GM18498 (cell line): ENCODE data around the gene METTL22.
"Not testable (repeated sequence)": the region's sequence is repeated elsewhere in the genome, so short reads cannot be mapped to it uniquely, and the experiment has no call there.

Experiments used
- ATAC-seq: cut with Tn5 transposase; IDR thresholded peaks from one replicate; pipeline ENCODE4 v1.9.1; 2021; ENCODE audit warnings: mild to moderate bottlenecking, moderate library complexity; ENCODE audit not compliant: unreplicated experiment

The METTL22 gene

DNA sequence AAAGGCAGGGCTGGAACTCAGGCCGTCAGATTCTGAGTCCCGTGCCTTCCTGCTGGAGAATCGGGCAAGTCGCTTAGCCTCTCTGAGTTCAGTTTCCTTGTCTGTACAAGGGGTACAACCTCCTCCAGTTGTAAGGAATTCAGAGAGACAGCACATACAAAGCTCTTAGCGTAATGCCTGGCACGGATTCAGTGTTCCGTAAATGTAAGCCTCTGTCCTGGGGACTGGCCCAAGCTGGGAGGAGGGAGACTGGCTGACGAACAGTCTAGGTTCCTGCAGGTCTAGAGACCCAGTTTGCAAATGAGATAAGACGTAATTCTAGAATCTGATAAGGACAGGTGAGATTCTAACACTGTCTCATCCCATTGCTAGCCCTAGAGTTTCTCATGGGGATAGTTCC is 9.9 kb downstream of the METTL22 start:
- no peak for ATAC-seq

DNA sequence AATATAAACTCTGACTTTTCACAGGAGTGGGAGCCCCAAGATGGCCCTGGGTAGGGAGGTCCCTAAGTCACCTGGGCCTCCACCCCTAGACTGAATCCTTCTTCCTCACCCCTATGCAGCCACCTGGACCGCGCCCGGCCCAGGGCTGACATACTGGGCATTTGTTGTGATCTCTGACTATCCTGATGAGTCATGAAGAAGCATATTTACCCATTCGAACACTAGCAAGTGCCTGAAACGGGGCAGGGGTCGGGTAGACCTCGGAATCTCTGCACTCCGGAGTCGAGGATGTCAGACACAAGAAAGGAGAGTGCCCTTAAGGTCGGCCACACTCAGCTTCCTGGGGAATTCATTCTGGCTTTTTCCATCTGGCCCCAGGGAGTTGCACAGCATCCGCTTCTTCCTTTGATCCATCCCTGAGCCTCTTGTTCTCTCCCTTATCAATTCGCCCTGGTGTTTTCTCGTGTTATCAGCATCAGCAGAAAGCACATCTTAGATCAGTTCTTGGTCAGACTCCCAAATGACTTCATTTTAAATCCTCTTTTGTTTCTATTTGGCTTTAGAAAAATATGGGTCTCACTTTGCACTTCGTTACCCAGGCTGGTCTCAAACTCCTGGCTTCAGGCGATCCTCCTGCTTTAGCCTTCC is 10.4 kb downstream of the METTL22 start:
- ATAC-seq, result no peak

DNA sequence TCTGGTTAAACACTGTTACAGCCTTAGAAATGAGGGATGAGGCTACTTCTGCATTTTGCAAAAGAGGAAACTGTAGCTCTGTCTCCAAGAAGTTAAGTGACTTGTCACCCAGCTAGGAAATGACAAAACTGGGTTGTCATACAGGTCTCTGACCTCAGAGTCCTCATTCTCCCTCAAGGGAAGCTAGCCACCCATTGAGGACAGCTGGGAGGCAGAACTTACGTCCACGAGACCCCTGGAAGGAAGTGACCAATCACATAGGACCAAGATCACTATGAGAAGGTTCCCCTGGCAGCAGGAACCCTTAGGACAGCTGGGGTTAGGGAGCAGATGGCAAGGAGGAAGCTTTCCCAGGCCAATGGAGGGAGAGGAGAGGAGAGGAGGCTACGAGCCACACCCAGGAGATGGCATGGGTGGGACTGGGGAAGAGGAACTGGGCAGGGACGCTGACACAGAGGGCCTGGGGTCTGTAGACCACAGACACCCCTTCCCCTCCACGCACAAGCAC is 11.2 kb downstream of the METTL22 start:
- ATAC-seq, result no peak

DNA sequence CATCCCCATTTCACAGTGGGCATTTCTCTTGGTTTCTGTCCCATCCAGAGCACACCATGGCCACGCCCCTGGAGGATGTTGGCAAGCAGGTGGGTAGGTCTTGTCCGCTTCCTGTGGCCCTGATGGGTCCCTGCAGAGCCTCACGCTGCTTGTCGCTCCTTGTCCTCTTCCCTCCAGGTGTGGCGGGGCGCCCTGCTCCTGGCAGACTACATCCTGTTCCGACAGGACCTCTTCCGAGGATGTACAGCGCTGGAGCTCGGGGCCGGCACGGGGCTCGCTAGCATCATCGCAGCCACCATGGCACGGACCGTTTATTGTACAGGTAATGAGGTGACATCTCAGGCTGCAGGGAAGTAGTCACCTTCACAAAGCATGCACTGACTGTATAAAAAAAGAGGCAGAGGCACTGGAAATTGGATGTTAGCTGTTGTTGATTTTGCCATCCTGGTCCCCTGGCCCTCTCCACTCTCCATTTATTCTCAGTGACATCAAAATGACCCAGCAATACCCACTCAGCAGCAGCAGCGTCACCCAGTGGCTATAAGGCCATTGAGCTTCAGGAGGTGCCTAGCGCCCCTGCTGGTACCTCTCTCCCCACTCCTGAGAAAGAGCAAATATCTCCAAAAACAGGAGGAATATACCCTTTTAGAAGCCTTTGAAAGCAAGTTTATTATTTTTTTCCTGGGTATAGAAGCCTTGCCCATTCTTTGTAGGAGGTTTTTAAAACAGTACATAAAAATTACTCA is 13.7 kb downstream of the METTL22 start:
- no peak for ATAC-seq

DNA sequence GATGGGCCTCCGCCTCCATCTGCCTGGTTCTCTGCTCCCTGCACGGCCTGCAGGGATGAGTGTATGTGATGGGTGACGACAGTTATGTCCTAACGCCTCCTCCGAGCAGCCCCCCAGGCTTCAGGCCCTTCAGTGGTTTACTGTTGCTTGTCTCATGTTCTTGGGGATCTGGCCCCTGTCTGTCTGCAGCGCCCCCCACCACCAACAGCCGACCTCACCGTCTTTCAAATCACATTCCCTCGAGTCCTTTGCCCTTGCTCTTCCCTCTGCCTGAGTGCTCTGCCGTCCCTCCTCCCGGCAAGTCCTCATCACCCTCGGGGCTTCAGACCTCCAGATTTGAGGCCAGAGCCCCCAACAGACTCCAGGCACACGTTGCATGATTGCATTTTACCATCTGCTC is 18.2 kb downstream of the METTL22 start:
- no peak for ATAC-seq

DNA sequence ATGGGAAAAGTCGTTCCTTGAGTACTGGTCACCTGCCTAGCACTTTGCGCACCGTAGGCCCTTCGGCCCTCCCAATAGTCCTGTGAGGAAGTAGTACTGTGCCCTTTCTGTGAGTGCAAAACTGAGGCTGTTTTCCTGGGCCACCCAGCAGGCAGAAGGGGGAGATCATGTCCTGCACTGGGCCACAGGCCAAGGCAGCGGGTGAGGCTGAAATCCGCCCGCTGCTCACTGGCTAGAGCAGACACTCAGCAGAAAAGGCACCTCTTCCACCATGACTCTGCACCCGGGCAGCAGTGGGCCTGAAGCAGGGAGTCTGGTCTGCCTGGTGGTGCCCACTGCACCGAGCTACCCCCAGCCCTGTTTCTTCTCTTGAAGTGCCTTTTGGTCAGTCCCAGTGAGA is 20.2 kb downstream of the METTL22 start:
- ATAC-seq, result no peak

DNA sequence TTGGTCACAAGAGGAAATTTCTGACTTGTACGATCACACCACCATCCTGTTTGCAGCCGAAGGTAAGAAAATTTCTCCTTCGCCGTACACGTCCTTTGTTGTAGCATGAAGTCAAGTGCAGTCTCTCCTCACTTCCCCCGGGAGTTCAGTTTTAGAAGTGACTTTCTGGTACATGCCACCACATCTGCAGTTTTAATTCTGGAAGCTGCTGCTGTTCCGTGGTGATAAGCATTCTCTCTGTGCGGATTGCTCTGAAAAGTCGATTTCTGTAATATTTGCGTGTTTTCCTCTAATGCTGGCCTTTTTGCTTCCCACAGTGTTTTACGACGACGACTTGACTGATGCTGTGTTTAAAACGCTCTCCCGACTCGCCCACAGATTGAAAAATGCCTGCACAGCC is 20.6 kb downstream of the METTL22 start:
- no peak for ATAC-seq

DNA sequence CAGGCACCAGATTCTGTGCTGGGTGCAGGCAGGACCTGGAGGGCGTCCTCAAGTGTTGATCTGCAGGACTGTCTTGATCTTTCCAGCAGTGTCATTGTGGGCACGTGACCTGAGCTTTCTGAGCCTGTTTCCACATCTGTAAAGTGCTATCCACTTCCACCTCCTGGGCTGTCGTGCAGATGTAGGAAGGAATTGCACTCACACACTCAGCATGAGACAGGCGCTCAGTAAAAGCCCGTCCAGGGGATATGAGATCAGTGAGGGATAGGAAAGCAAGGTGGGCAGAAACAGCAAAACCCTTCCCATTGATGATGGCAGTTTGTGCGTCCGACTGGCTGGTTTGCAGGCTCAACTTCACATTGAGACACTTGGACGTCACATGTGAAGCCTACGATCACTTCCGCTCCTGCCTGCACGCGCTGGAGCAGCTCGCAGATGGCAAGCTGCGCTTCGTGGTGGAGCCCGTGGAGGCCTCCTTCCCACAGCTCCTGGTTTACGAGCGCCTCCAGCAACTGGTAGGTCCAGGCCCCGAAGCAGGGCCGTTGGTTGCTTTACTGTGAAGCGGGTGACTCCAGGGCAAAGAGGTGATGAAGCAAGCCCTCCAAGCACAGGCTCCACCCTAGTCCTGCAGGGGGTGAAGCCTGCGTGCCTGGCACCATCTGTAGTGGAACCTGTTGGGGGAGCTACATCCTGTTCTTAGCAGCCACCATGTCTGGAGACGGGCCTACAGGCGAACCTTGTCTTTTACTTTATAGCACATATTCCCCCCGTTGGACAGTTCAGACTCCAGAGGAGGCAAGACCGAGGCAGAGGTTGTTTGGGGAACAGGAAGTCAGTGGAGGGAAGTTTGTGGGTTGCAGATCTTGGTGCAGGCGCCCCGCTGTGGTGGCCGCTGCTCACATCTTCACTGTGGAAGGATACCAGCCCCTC is 23.0 kb downstream of the METTL22 start:
- ATAC-seq, result no peak

DNA sequence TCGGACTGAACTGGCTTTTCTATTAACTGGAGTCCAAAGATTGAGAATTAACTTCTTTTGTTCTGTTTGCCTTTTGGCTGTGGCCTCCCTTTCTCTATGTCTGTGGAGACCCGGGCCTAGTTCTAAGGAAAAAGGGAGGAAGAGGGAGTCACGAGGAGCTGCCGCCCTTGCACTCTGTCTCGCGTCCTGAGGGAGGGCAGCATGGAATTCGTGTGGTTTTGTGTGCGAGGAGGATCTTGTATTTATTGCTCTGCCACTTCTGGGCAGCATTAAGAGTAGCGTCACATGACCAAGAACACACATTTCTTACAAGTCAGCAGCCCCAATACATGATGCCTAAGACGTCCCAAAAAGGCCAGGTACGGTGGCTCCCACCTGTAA is 23.6 kb downstream of the METTL22 start:
- ATAC-seq, result no peak

DNA sequence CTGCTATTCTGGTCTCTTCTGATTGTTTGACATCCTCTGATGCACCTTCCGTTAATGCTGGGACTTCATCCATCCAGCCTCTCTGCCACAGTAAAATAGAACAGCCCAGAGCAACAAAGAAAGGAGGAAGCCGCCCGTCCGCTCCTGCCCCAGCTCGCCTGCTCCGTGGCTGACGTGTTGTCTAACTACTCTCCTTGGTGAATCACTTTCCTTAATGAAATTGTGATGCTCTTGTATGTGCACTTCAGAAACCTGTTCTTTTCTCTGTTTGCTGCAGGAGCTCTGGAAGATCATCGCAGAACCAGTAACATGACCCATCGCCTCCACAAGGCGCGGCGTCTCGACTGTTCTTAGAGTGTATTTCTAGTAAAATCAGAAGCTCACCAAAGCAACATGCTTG is 24.3 kb downstream of the METTL22 start:
- ATAC-seq, result no peak

DNA sequence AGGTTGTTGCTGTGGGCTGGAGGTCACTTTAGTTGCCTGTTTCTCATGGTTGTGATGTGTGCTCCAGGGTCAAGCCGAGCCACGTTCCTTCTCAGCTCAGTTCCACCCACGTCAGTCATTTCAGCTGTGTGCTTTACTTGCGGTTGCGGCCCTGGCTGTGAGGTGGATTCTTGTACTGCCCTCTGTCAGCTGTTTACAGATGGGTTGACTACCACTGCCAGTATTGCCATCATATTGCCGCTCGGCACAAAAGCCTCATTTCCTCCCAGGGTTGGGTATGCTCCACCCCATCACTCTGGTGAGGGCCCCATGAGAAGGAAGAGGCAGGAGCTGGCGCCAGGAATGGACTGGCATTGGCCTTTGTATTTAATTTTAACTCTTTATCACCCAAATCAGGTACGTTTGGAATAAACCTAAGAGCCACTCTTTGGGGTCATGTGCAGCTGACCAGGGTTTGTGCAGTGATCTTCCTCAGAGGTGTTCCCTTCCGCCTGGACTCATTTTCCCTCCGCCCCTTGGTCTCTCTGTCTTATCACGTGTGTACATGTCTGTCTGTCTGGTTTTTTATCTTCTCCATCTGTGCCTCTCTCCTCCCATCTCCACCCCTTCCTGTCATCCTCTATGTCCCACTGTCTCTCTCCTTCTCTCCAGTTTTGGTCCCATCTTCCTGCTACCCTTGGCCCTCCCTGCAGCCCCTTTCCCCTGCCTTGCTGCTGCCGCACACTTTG is 25.0 kb downstream of the METTL22 start:
- no peak for ATAC-seq

DNA sequence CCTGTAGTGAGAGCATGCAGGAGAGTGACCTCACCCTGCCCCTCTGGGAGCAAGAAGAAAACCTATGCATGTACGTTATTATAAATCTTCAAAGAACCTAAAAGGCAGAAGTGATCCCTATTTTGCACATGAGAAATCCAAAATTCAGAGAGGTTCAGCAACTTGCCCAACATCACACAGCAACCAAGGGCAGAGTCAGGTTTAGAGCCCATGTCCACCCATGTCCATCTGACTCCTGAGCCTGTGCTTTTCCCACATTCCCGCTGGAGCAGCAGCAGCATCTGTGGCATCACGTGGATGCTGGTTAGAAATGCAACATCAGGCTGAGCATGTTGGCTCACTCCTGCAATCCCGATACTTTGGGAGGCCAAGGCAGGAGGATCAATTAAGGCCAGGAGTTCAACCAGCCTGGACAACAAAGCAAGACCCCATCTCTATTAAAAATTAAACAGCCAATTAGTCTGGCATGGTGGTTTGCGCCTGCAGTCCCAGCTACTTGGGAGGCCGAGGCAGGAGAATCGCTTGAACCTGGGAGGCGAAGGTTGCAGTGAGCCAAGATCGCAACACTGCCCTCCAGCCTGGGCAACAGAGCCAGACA is 26.3 kb downstream of the METTL22 start:
- ATAC-seq, result no peak

DNA sequence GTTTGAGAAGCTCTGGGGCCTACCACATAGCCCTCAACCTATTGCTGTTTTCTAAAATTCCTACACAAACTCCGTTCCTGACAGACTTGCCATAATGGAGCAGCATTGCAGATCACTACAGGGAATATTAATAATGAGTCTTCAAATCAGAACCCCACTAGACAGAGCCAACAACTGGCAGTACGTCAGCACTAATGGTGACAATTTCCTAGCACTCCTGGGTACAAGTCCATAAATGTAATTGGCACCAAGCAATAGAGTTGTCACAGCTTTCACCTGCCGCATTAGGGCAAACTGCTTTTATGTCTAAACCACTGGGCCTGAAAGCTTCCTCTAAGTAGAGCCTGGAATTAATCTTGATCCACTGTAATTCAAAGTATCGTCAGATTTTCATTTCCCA is 27.4 kb downstream of the METTL22 start:
- ATAC-seq, result no peak

DNA sequence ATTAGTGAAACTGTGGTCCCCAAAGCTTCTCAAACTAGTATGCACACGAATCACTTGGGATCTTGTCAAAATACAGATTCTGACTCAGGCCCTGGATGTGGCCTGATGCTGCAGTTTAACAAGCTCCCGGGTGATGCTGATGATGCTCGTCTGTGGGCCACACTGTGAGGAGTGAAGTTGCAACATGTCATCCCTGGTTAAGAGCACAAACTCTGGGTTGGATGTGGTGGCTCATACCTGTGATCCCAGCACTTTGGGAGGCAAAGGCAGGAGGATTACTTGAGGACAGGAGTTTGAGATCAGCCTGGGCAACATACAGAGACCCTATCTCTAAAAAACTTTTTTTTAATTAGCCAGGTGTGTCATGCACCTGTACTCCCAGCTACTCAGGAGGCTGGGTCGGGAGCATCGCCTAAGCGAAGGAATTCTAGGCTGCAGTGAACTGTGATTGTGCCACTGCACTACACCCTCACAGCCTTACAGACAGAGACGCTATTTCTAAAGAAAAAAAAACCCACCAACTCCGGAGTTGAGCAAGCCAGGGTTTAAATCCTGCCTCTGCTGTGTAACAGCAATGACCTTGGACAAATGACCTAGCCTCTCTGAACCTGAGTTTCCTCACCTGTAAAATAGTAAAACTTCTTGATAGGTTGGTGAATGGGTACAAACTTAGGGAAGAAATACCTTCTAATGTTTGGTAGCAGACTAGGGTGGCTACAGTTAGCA is 28.5 kb downstream of the METTL22 start:
- ATAC-seq, result no peak

DNA sequence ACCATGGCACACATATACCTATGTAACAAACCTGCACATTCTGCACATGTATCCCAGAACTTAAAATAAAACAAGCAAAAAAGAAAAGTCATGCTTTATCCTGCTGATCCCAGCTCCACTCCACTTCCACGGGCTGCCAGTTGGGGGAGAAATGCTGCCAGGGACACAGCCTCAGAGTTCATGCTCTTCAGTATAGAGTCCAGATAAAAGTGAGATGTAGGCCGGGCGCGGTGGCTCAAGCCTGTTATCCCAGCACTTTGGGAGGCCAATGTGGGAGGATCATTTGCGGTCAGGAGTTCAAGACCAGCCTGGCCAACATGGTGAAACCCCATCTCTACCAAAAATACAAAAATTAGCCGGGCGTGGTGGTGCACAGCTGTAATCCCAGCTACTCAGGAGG is 30.5 kb downstream of the METTL22 start:
- ATAC-seq, result not testable (repeated sequence)

DNA sequence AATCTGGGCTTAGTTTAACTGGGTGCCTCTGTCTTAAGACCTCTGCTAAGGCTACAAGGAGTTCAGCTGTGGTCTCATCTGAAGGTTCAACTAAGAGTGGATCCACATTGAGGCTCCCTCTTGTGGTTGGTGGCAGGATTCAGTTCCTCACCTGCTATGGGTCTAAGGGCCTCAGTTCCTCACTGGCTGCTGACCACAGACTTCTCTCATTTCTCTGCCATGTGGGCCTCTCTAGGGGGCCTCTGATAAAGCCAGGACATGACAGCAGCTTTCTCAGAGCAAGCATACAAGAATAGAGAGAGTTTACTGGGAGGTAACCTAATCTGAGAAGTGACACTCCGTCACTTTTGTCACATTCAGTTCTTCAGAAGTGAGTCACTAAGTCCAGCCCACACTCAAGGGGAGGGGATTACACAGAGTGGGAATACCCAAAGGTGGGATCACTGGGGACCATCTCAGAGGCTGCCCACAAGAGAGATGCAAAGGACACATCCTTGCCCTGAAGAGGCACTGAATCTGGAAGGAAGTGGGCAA is 33.8 kb downstream of the METTL22 start:
- ATAC-seq, result peak; percentile 72

DNA sequence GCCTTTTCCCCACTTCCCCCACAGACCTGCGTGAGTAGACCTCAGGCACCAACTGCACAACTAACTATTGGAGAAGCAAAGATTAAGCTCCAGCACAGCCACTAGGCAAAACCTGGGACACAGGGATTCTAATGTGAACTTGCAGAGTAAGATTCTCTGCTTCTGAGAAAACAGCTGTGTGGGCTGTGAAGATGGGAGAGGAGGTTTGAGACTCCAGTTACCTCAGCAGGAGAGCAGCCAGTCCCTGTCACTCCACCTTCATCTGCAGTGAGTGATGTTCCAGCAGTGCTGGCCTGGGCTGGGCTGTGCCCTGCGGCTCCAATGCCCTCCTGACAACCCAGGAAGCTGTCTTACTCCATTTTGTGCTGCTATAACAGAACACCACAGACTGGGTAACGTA is 34.9 kb downstream of the METTL22 start:
- no peak for ATAC-seq

DNA sequence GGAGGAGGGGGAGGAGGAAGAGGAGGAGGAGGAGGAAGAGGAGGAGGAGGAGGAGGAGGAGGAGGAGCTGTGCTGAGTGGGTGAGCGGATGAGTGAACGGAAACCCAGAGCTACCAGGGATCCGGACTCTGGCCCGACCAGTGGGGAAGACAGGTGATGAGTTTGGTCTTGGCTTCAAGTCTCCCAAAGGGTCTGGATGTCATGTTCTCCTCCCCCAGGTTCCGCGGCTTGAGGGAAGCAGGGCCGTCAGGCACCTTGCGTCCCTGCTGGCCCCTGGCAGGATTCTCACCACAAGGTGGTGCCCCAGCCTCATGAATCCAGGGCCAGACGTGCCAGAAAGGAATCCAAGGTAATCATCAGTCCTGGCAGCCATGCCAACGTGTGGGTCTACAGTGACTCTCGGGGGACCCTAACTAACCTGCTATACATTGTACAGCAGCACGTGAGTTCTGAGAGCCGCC is 39.4 kb downstream of the METTL22 start:
- peak; percentile 52 for ATAC-seq

DNA sequence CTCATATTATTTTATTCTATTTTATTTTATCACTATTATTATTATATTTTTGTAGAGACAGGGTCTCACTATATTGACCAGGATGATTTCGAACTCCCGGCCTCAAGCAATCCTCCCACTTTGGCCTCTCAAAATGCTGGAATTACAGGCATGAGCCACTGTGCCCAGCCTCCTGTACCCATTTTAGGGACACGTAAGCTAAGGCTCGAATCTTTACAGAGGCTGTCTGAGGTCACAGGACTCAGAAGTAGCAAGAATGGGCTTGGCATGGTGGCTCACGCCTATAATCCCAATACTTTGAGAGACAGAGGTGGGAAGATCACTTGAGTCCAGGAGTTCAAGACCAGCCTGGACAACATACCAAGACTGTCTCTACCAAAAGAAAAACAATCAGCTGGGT is 40.2 kb downstream of the METTL22 start:
- no peak for ATAC-seq
